Measurements from ENCODE around the gene SYVN1.

DNA sequence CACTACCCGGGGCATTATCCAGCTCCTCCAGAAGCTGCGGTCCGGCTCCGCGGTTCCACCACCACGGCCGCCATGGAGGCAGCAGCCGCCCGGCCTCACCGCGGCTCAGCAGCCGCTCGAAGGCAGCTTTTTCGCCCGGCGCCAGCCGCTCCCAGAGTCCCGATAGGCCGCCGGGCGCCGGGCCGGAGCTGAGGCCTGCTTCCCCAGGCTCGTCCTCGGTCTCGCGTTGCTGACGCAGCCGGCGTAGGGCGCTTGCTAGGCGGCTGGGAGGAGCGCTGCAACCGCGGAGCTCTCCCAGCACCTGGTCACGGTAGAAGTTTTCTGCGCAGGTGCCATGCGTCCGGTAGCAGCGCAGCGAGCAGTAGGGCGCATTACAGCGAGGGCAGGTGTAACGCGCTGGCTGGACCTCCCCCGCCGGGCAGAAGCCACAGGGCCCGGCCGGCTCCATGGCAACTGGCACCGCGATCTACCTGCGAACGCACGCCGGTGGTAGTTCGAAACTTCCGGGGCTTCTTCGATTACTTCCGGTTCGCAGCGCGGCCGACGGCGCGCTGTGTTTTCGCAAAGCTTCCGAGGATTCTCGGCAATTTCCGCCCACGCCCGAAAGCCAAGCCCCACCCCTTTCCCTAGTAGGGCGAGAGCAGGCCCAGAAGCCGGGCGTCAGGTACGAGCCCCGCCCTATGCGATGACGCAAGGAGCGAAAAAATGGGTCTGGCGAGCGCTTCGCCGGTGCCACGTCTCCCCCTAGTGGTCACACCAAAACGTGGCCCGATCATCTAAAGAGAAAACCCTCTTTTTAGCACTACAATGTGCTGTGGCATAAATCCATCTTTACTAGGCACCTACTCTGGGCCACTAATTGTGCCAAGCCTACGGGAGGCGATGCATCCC is 16.9 kb downstream of the SYVN1 start, which contains the start of gene ZNHIT2:
- TF ChIP-seq, protein P1, sequence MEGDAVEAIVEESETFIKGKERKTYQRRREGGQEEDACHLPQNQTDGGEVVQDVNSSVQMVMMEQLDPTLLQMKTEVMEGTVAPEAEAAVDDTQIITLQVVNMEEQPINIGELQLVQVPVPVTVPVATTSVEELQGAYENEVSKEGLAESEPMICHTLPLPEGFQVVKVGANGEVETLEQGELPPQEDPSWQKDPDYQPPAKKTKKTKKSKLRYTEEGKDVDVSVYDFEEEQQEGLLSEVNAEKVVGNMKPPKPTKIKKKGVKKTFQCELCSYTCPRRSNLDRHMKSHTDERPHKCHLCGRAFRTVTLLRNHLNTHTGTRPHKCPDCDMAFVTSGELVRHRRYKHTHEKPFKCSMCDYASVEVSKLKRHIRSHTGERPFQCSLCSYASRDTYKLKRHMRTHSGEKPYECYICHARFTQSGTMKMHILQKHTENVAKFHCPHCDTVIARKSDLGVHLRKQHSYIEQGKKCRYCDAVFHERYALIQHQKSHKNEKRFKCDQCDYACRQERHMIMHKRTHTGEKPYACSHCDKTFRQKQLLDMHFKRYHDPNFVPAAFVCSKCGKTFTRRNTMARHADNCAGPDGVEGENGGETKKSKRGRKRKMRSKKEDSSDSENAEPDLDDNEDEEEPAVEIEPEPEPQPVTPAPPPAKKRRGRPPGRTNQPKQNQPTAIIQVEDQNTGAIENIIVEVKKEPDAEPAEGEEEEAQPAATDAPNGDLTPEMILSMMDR (IDR thresholded peaks at IDR 0.05): peak; percentile 77 to 97 (median 94)
- TF ChIP-seq POLR2A (IDR thresholded peaks at IDR 0.05): peak in 1 of 2 donors; percentile 85

All from thyroid gland (tissue), 4 donors.